HG02970 (cell line): Measurements from ENCODE around the gene HOXD10.

Experiments used
- ATAC-seq: cut with Tn5 transposase; IDR thresholded peaks from one replicate; pipeline ENCODE4 v1.9.1; 2021; ENCODE audit warnings: mild to moderate bottlenecking, moderate library complexity, moderate number of reproducible peaks; ENCODE audit not compliant: unreplicated experiment, low FRiP score

Gene HOXD10

GRCh38 chr2:176160986-176161824, 44.6 kb downstream of the HOXD10 start:
- no peak for ATAC-seq

GRCh38 chr2:176161825-176162626, 45.4 kb downstream of the HOXD10 start:
- no peak for ATAC-seq

- ATAC-seq = no peak
These were observed 46.5 kb downstream of the HOXD10 start for GRCh38 chr2:176162911-176163671.

GRCh38 chr2:176163672-176164056, 47.1 kb downstream of the HOXD10 start:
- no peak for ATAC-seq

GRCh38 chr2:176164201-176164600, 47.6 kb downstream of the HOXD10 start:
- no peak for ATAC-seq

- ATAC-seq = no peak
These were observed 48.2 kb downstream of the HOXD10 start for GRCh38 chr2:176164611-176165369.

- no peak for ATAC-seq
These were observed 48.9 kb downstream of the HOXD10 start for GRCh38 chr2:176165370-176166050.

- no peak for ATAC-seq
These were observed 49.7 kb downstream of the HOXD10 start for GRCh38 chr2:176166272-176166671.

GRCh38 chr2:176167398-176167797, 50.8 kb downstream of the HOXD10 start:
- ATAC-seq = no peak

- no peak for ATAC-seq
These were observed 52.6 kb downstream of the HOXD10 start for GRCh38 chr2:176169181-176169580.
